MM.1S (cell line): ENCODE measurements around the gene ADRM1.

Experiments used
- CTCF ChIP-seq: fragments of 300-600 bp; sonication (generic); IDR thresholded peaks from 2 replicates; pipeline ENCODE4 v1.5.1; 2016; ENCODE audit warnings: antibody characterized with exemption, low read length, mixed read lengths
- EZH2phosphoT487 ChIP-seq: fragments of 300-600 bp; sonication (generic); IDR thresholded peaks from 2 replicates; pipeline ENCODE4 v1.6.1; 2018; ENCODE audit warnings: antibody characterized with exemption, low read length

- no peak for TF ChIP-seq CTCF
- no peak for TF ChIP-seq EZH2phosphoT487
These were observed 5.2 kb upstream of the ADRM1 start for GRCh38 chr20:62297449-62298227.
